Panc1 (cell line): Measurements from ENCODE around the gene MPRIP.

Experiments
- POLR2AphosphoS5 ChIP-seq: IDR thresholded peaks from 2 replicates; pipeline ENCODE4 v1.6.1; 2012; ENCODE audit warnings: mild to moderate bottlenecking, low read depth, low read length, moderate library complexity
- TCF7L2 ChIP-seq: IDR thresholded peaks from 2 replicates; pipeline ENCODE4 v1.6.1; 2011; ENCODE audit warnings: mild to moderate bottlenecking, low read depth, low read length, inconsistent platforms
- TF ChIP-seq, protein P1 (sequence below): fragments of 450-650 bp; IDR thresholded peaks from 2 replicates; pipeline ENCODE4 v1.5.1; 2017; ENCODE audit warnings: mild to moderate bottlenecking

GRCh38 chr17:17127156-17127555 is 84.9 kb downstream of the MPRIP start:
- TF ChIP-seq, protein P1, sequence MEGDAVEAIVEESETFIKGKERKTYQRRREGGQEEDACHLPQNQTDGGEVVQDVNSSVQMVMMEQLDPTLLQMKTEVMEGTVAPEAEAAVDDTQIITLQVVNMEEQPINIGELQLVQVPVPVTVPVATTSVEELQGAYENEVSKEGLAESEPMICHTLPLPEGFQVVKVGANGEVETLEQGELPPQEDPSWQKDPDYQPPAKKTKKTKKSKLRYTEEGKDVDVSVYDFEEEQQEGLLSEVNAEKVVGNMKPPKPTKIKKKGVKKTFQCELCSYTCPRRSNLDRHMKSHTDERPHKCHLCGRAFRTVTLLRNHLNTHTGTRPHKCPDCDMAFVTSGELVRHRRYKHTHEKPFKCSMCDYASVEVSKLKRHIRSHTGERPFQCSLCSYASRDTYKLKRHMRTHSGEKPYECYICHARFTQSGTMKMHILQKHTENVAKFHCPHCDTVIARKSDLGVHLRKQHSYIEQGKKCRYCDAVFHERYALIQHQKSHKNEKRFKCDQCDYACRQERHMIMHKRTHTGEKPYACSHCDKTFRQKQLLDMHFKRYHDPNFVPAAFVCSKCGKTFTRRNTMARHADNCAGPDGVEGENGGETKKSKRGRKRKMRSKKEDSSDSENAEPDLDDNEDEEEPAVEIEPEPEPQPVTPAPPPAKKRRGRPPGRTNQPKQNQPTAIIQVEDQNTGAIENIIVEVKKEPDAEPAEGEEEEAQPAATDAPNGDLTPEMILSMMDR: no peak
- TF ChIP-seq POLR2AphosphoS5 (no peak), TCF7L2 (no peak)
